ENCODE data around the gene OSBPL10.

The OSBPL10 gene

GRCh38 chr3:31882431-31882830 is 98.6 kb downstream of the OSBPL10 start:
- TF ChIP-seq CTCF (IDR thresholded peaks at IDR 0.05; ENCODE audit: extremely low read depth, insufficient read depth, missing control alignments): no peak
- DNase-seq (ENCODE audit: low spot score): no peak
- in situ Hi-C loops (cut with MboI; ENCODE audit: low pct_unique_long_range_greater_than_20kb, low sequenced_read_pairs, unreplicated experiment): no loop called here

- no peak for TF ChIP-seq CTCF (IDR thresholded peaks at IDR 0.05; ENCODE audit: extremely low read depth, insufficient read depth, missing control alignments)
- in situ Hi-C loops (cut with MboI; ENCODE audit: low pct_unique_long_range_greater_than_20kb, low sequenced_read_pairs, unreplicated experiment): no loop called here
- no peak for DNase-seq (ENCODE audit: low spot score)
Measured at GRCh38 chr3:31880482-31881078, 100.5 kb downstream of the OSBPL10 start.

GRCh38 chr3:31880020-31880419 is 101.0 kb downstream of the OSBPL10 start:
- no peak for DNase-seq (ENCODE audit: low spot score)
- in situ Hi-C loops (cut with MboI; ENCODE audit: low pct_unique_long_range_greater_than_20kb, low sequenced_read_pairs, unreplicated experiment): no loop called here
- no peak for TF ChIP-seq CTCF (IDR thresholded peaks at IDR 0.05; ENCODE audit: extremely low read depth, insufficient read depth, missing control alignments)

DNA sequence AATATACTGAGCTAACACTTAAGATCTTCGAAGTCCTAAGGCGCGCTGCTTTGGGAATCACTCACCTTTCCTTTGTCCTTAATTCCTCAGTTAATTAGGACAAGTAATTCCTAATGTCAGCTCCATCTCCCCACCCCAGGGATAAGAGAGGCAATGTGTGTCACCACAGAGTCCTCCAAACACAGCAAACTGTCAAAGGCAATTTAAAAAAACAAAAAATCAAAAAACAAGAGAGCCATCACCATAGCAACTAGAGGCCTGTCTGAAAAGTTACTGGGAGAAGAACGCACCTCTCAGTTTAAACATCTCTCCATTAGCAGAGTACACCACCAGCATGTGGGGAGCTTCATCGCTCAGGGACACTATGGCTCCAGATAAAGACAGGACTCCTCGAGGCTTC is 101.7 kb downstream of the OSBPL10 start:
- no peak for DNase-seq (ENCODE audit: low spot score)
- in situ Hi-C loops (cut with MboI; ENCODE audit: low pct_unique_long_range_greater_than_20kb, low sequenced_read_pairs, unreplicated experiment): no loop called here
- TF ChIP-seq CTCF (IDR thresholded peaks at IDR 0.05; ENCODE audit: extremely low read depth, insufficient read depth, missing control alignments): no peak

- DNase-seq (ENCODE audit: low spot score): no peak
- no peak for TF ChIP-seq CTCF (IDR thresholded peaks at IDR 0.05; ENCODE audit: extremely low read depth, insufficient read depth, missing control alignments)
- in situ Hi-C loops (cut with MboI; ENCODE audit: low pct_unique_long_range_greater_than_20kb, low sequenced_read_pairs, unreplicated experiment): no loop called here
Measured at GRCh38 chr3:31878231-31878838, 102.7 kb downstream of the OSBPL10 start.

- TF ChIP-seq CTCF (IDR thresholded peaks at IDR 0.05; ENCODE audit: extremely low read depth, insufficient read depth, missing control alignments): no peak
- in situ Hi-C loops (cut with MboI; ENCODE audit: low pct_unique_long_range_greater_than_20kb, low sequenced_read_pairs, unreplicated experiment): no loop called here
Measured at GRCh38 chr3:31876331-31876730, 104.7 kb downstream of the OSBPL10 start.

More at GRCh38 chr3:31876331-31876730, 104.7 kb downstream of the OSBPL10 start:
- no peak for DNase-seq (ENCODE audit: low spot score)

Data from GM13977 (cell line).